OCI-LY1 (cell line): ENCODE measurements around the gene CALML5.

Experiments
- H2AFZ ChIP-seq: fragments of 200-600 bp; sonication (generic), shearing (Covaris generic); 2 replicates; pipeline ENCODE4 v1.6.0; 2014; ENCODE audit warnings: antibody characterized with exemption, mild to moderate bottlenecking, low read length
- H3F3A ChIP-seq: fragments of 200-600 bp; sonication (generic), shearing (Covaris generic); 2 replicates; pipeline ENCODE4 v1.6.0; 2014; ENCODE audit warnings: mild to moderate bottlenecking, antibody characterized with exemption, low read length, moderate library complexity; ENCODE audit not compliant: insufficient read depth
- H3K27ac ChIP-seq: fragments of 200-600 bp; sonication (generic); 2 replicates; pipeline ENCODE4 v1.5.1; 2014; ENCODE audit warnings: low read length, mixed run types, mild to moderate bottlenecking, low read depth; ENCODE audit not compliant: poor library complexity, severe bottlenecking
- H3K27me3 ChIP-seq: fragments of 200-600 bp; sonication (generic); 2 replicates; pipeline ENCODE4 v1.6.0; 2014; ENCODE audit warnings: antibody characterized with exemption, mild to moderate bottlenecking, low read length, moderate library complexity; ENCODE audit not compliant: insufficient read depth
- H3K36me3 ChIP-seq: fragments of 200-600 bp; sonication (generic); 2 replicates; pipeline ENCODE4 v1.6.1; 2014; ENCODE audit warnings: mild to moderate bottlenecking, antibody characterized with exemption, low read length, moderate library complexity, mixed read lengths; ENCODE audit not compliant: insufficient read depth
- H3K4me1 ChIP-seq: fragments of 200-600 bp; sonication (generic); 2 replicates; pipeline ENCODE4 v1.5.1; 2014; ENCODE audit warnings: mild to moderate bottlenecking, low read length, moderate library complexity; ENCODE audit not compliant: insufficient read depth, severe bottlenecking
- H3K4me2 ChIP-seq: fragments of 200-600 bp; sonication (generic), shearing (Covaris generic); 2 replicates; pipeline ENCODE4 v1.6.1; 2014; ENCODE audit warnings: low read length
- H3K4me3 ChIP-seq: fragments of 200-600 bp; sonication (generic); 2 replicates; pipeline ENCODE4 v1.5.1; 2014; ENCODE audit warnings: low read length, low read depth, mild to moderate bottlenecking, mixed read lengths; ENCODE audit not compliant: poor library complexity, severe bottlenecking
- H3K79me2 ChIP-seq: fragments of 200-600 bp; shearing (Covaris generic); 2 replicates; pipeline ENCODE4 v1.6.1; 2016; ENCODE audit warnings: mixed run types, low read length, mixed read lengths; ENCODE audit not compliant: insufficient read depth
- H3K9ac ChIP-seq: fragments of 200-600 bp; sonication (generic), shearing (Covaris generic); 2 replicates; pipeline ENCODE4 v1.6.1; 2014; ENCODE audit warnings: mild to moderate bottlenecking, low read length, mixed read lengths
- H3K9me2 ChIP-seq: fragments of 200-600 bp; sonication (generic), shearing (Covaris generic); 2 replicates; pipeline ENCODE4 v1.6.1; 2014; ENCODE audit warnings: low read depth, mild to moderate bottlenecking, low read length, mixed read lengths
- H3K9me3 ChIP-seq: fragments of 200-600 bp; shearing (Covaris generic); 2 replicates; pipeline ENCODE4 v1.6.1; 2014; ENCODE audit warnings: low read length, mixed read lengths
- H4K20me1 ChIP-seq: fragments of 200-600 bp; sonication (generic), shearing (Covaris generic); 2 replicates; pipeline ENCODE4 v1.6.0; 2016; ENCODE audit warnings: mild to moderate bottlenecking, low read length; ENCODE audit not compliant: insufficient read depth
- EZH2 ChIP-seq: fragments of 200-600 bp; sonication (generic), shearing (Covaris generic); IDR thresholded peaks from 2 replicates; pipeline ENCODE4 v1.8.0; 2017; ENCODE audit warnings: borderline replicate concordance, mixed run types, mild to moderate bottlenecking, antibody characterized with exemption, low read length, moderate library complexity, mixed read lengths
- TF ChIP-seq, protein P1 (sequence below): fragments of 200-600 bp; sonication (generic), shearing (Covaris generic); IDR thresholded peaks from 2 replicates; pipeline ENCODE4 v1.5.1; 2017; ENCODE audit warnings: mild to moderate bottlenecking, antibody characterized with exemption, low read length, moderate library complexity, mixed read lengths

CALML5 gene

DNA sequence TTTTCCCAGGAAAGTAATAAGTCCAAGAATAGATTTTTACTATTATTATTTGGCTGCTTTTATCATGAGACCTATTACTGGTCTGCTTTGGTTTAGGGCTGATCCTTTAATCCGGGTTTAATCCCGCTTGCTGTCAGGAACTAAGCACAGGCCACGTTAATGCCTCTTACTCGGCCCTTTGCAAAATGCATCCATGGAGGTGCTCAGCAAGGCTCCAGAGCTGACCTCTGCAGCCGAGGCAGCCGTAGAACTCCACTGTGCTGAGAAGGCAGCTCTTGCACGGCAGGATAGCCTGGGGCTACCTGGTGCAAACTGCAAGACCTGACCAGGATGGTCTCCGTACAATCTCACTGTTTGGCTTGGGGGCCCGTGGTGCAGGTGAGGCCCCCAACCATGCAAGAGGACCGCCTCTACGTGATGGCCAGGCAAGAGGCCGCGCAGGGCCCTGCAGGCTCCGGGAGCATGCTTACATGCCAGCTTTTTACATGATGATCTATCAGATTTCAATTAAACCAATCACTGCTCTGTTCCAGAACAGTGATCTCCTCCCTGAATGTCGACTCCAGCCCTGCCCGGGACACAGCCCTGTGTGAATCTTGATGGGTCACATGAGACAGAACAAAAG is 15.0 kb upstream of the CALML5 start:
- Histone ChIP-seq H3F3A (no peaks in the 10 kb centered on the region), H3K79me2 (no peaks in the 10 kb centered on the region), H4K20me1 (no peaks in the 10 kb centered on the region), H3K27me3 (peaks cover 5% of the 10 kb centered on the region; the same call in 1 of the 2 replicates), H3K9ac (no peak overlapping the region), H3K4me2 (no peak overlapping the region), H3K27ac (no peak overlapping the region), H3K36me3 (no peaks in the 10 kb centered on the region), H2AFZ (no peak overlapping the region), H3K4me3 (no peak overlapping the region), H3K4me1 (no peaks in the 10 kb centered on the region), H3K9me3 (no peaks in the 10 kb centered on the region), H3K9me2 (no peaks in the 10 kb centered on the region)
- no peak for TF ChIP-seq EZH2
- TF ChIP-seq, protein P1, sequence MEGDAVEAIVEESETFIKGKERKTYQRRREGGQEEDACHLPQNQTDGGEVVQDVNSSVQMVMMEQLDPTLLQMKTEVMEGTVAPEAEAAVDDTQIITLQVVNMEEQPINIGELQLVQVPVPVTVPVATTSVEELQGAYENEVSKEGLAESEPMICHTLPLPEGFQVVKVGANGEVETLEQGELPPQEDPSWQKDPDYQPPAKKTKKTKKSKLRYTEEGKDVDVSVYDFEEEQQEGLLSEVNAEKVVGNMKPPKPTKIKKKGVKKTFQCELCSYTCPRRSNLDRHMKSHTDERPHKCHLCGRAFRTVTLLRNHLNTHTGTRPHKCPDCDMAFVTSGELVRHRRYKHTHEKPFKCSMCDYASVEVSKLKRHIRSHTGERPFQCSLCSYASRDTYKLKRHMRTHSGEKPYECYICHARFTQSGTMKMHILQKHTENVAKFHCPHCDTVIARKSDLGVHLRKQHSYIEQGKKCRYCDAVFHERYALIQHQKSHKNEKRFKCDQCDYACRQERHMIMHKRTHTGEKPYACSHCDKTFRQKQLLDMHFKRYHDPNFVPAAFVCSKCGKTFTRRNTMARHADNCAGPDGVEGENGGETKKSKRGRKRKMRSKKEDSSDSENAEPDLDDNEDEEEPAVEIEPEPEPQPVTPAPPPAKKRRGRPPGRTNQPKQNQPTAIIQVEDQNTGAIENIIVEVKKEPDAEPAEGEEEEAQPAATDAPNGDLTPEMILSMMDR: no peak

DNA sequence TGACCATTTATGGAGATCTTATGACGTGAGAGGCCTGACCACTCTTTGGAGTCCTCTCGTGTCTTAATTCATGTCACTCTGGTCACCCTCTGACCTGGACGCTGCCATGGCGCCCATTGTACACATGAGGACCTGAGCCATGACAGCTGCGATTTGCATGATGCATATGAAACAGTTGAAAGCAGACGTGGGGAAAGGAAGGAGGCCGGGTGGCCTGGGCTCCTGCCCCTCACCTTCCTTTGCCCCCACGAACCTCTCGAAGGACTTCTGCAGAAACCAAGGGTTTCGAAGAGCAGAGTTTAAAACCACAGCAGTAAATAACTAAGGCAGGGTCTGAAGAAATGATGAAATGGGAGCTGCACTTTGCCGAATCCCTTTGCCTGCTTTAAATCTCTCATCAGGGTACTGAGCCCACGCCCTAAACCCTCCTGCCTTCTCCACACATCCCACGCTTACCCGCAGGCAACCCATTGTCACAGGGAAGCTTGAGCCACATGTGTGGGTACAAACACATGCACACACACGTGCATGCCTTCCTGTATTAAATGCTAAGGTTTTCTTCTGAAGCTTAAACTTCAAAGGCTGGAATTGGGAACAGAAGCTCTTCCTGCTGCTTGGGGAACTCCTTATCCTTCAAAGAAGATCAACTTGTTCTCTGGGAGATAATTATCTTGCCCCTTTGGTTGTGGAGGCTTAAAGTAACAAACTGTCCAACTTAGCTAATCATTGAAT is 13.7 kb upstream of the CALML5 start:
- H2AFZ ChIP-seq: no peak overlapping the region

DNA sequence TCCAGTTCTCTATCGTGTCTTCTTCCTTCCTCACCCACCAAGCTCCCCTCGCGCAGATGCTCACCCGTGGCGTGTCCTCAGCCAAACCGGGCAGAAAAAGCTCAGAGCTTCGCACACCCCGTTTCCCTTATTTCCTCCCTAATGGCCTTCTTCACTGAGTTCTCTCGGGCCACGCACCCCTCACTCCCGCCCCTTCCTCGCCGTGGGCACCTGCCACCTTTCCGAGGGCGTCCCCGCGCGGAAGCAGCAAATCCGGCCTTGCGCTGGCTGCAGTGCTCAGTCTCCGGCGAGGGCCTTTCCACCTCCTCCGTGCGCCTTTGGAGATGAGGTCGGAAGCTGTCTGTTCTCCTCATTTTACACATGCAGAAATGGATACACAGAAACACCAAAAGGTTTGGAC is 13.0 kb upstream of the CALML5 start:
- H3F3A ChIP-seq: no peaks in the 10 kb centered on the region
- no peak overlapping the region for H3K4me3 ChIP-seq
- H3K9me2 ChIP-seq: no peaks in the 10 kb centered on the region
- H3K79me2 ChIP-seq: no peaks in the 10 kb centered on the region
- H3K9me3 ChIP-seq: no peaks in the 10 kb centered on the region
- H3K27me3 ChIP-seq: peaks cover 5% of the 10 kb centered on the region; the same call in 1 of the 2 replicates
- H3K4me1 ChIP-seq: no peaks in the 10 kb centered on the region
- H2AFZ ChIP-seq: no peak overlapping the region
- H3K27ac ChIP-seq: no peak overlapping the region
- H4K20me1 ChIP-seq: no peaks in the 10 kb centered on the region
- H3K9ac ChIP-seq: no peak overlapping the region
- H3K36me3 ChIP-seq: no peaks in the 10 kb centered on the region
- H3K4me2 ChIP-seq: no peak overlapping the region
- TF ChIP-seq, protein P1: no peak
- no peak for TF ChIP-seq EZH2

More for the DNA sequence above, 13.7 kb upstream of the CALML5 start:
- Histone ChIP-seq H3K4me1 (no peaks in the 10 kb centered on the region), H3K4me2 (no peak overlapping the region), H3K9me2 (no peaks in the 10 kb centered on the region), H3K9me3 (no peaks in the 10 kb centered on the region), H3K4me3 (no peak overlapping the region), H3K27me3 (peaks cover 5% of the 10 kb centered on the region; the same call in 1 of the 2 replicates), H3K79me2 (no peaks in the 10 kb centered on the region), H3F3A (no peaks in the 10 kb centered on the region), H3K36me3 (no peaks in the 10 kb centered on the region), H3K27ac (no peak overlapping the region), H3K9ac (no peak overlapping the region), H4K20me1 (no peaks in the 10 kb centered on the region)
- TF ChIP-seq, protein P1: no peak
- no peak for TF ChIP-seq EZH2
